HG03135 (cell line): ENCODE measurements around the gene S100A7.
"Not testable (repeated sequence)": the region's sequence is repeated elsewhere in the genome, so short reads cannot be mapped to it uniquely, and the experiment has no call there.

Experiments
- ATAC-seq: cut with Tn5 transposase; IDR thresholded peaks from one replicate; pipeline ENCODE4 v1.9.1; 2021; ENCODE audit warnings: mild to moderate bottlenecking, moderate library complexity; ENCODE audit not compliant: unreplicated experiment

The S100A7 gene

GRCh38 chr1:153478047-153478691, 17.7 kb upstream of the S100A7 start:
- ATAC-seq: no peak

- ATAC-seq: no peak
Observed at GRCh38 chr1:153476491-153477093, 16.1 kb upstream of the S100A7 start.

- no peak for ATAC-seq
Observed at GRCh38 chr1:153475282-153475681, 14.8 kb upstream of the S100A7 start.

- ATAC-seq: no peak
Observed at GRCh38 chr1:153474347-153474746, 13.9 kb upstream of the S100A7 start.

GRCh38 chr1:153470707-153471106, 10.3 kb upstream of the S100A7 start:
- ATAC-seq: no peak

GRCh38 chr1:153466908-153467307, 6.5 kb upstream of the S100A7 start:
- no peak for ATAC-seq

- no peak for ATAC-seq
Observed at GRCh38 chr1:153465811-153466636, 5.6 kb upstream of the S100A7 start.

- not testable (repeated sequence) for ATAC-seq
Observed at GRCh38 chr1:153462741-153463140, 2.3 kb upstream of the S100A7 start.

GRCh38 chr1:153459655-153460054, 796 bp downstream of the S100A7 start:
- ATAC-seq: no peak

- ATAC-seq: no peak
Observed at GRCh38 chr1:153456396-153456795, 4.1 kb downstream of the S100A7 start.

- not testable (repeated sequence) for ATAC-seq
Observed at GRCh38 chr1:153448851-153449250, 11.6 kb downstream of the S100A7 start.

- ATAC-seq: no peak
Observed at GRCh38 chr1:153447498-153448170, 12.8 kb downstream of the S100A7 start.

GRCh38 chr1:153444078-153444477, 16.4 kb downstream of the S100A7 start:
- no peak for ATAC-seq

GRCh38 chr1:153443486-153443885, 17.0 kb downstream of the S100A7 start:
- ATAC-seq: no peak

GRCh38 chr1:153441238-153441755, 19.2 kb downstream of the S100A7 start:
- ATAC-seq: no peak

- no peak for ATAC-seq
Observed at GRCh38 chr1:153439273-153439672, 21.2 kb downstream of the S100A7 start.

GRCh38 chr1:153438599-153438998, 21.9 kb downstream of the S100A7 start:
- no peak for ATAC-seq

GRCh38 chr1:153437236-153437635, 23.2 kb downstream of the S100A7 start:
- no peak for ATAC-seq

- no peak for ATAC-seq
Observed at GRCh38 chr1:153434746-153435455, 25.6 kb downstream of the S100A7 start.

- ATAC-seq: no peak
Observed at GRCh38 chr1:153432874-153433681, 27.4 kb downstream of the S100A7 start.
